ENCODE results near the gene STK39.

The STK39 gene

DNA sequence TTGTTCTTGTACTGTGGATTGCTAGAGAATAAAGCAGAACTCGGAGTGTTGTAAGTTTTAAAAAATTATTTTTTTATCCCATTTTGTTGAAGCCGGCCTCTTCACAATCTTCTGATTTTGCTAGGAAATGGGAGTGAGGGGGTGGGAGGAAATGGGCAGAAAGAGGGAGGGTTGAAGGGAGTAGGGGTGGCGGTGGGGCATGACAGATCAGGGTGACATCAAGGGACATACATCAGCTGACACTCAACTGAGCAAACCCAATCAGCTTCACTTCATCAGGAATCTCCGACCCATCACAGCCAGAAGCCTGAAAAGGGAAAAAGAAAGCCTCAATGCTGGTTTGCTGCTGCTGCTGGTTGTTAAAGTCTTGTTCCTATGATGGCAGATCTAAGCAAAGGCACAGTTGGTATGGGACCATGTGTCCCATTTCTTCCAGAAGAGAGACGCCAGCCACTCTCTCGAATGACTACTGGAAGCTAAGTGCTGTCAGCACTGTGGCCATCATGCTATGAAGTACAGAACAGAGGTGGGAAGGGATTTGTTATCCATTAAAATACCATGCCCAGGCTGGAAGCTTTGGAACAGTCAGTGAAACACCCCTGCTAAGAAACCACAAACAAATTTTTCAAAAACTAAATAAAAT is 292.0 kb downstream of the STK39 start:
- no peak for DNase-seq (ENCODE audit: low read depth)

DNA sequence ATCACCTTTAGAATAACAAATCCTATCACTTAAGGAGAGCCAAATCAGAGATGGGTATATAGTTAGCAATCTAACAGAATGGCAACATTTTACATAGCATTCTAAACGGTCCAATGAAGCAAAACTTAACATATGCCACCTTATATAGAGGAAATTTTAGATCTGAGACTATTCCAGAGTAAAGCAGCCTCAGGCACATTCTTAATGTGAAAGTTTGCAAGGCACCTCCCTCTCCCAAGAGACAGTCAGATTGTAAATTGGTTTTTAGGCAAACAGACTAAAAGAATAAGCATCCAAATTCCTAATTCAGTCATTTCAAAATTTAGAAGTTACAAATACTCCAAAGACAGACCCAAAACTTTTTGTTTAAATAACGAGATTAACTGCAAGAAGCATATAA is 292.9 kb downstream of the STK39 start:
- DNase-seq (ENCODE audit: low read depth), result no peak

DNA sequence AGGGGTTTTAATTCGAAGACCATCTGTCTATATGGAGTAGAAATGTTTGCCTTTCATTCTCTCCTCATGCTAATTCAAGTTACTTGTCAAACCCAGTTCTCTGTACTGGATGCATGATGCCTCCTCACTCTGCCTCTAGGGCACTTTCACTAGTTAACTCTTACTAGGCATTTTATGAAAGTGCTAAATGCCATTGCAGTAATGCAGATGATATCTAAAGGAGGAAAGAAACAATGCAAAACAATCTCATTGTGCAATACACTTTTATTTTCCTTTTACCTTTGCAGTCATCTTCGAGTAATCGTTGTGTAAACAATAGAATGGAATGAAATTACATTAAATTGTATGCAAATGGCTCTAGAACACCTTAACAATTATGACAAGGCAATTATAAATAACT is 293.6 kb downstream of the STK39 start:
- DNase-seq (ENCODE audit: low read depth), result no peak

DNA sequence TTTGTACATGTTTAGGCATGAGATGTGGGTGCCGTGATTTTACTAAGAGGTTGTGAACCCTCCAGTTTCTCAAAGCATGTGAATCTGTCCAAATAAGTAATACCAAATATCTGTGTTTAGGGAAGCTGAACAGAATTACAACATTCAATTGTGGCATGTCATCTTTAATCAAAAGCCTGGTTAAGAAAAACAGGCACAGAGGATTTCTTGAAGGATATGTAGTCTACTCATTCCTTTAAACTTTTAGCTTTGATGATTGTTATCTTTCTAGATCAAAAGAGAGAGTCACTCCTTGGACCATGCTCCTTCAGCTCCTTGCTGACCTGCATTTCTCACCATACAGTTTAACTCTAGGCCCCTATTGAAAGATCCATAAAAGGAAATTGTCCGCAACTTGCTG is 296.8 kb downstream of the STK39 start:
- DNase-seq (ENCODE audit: low read depth), result no peak

DNA sequence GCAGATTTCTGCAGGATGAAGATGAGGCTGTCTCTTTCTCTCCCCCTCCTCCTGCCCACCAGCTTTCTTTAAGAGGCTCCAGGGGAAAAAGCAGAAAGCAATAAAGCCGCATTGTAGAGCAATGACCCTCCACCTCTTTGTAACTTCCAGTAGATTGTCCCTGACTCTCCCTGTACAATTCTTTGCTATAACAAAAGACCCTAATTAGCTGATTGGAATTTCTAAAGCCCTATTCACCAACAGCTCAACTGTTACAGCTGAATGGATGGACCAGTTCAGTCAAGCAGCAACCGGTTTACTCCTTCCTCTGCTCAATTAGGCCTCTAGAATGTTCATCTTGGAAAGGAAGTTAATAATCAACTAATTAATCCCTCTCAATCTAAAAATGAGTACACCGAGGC is 301.0 kb downstream of the STK39 start:
- no peak for DNase-seq (ENCODE audit: low read depth)

DNA sequence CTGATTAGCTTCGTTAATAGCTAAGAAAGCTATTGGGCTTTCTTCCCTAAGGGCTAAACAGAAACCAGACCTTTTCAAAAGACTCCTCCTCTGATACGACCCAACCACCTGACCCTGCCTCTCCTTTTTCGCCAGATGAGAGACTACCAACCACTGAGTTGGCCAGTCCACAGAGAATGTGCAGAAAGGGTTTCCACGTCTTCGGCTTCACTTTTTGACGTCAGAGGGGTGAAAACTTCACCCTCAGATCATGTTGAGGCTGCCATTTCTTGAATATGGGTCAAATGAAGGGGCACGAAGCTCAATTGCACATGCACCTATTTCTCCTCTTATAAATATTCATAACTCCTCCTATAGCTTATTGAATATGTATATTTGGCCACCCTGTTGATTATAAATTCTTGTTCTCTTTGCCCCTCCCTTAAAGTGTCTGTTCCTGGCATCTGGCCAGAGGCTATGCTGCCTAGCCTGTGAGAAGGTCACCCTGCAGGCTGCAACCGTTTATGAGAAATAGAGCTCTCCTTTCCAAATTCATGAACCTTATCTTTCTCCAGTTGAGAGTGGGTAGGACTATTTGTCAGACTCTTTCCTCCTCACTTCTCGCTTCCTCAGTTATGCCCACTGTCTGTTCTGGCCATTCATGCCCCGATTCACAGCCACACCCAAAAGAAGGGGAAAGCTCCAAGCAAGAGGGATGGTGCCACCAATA is 301.6 kb downstream of the STK39 start:
- no peak for DNase-seq (ENCODE audit: low read depth)

DNA sequence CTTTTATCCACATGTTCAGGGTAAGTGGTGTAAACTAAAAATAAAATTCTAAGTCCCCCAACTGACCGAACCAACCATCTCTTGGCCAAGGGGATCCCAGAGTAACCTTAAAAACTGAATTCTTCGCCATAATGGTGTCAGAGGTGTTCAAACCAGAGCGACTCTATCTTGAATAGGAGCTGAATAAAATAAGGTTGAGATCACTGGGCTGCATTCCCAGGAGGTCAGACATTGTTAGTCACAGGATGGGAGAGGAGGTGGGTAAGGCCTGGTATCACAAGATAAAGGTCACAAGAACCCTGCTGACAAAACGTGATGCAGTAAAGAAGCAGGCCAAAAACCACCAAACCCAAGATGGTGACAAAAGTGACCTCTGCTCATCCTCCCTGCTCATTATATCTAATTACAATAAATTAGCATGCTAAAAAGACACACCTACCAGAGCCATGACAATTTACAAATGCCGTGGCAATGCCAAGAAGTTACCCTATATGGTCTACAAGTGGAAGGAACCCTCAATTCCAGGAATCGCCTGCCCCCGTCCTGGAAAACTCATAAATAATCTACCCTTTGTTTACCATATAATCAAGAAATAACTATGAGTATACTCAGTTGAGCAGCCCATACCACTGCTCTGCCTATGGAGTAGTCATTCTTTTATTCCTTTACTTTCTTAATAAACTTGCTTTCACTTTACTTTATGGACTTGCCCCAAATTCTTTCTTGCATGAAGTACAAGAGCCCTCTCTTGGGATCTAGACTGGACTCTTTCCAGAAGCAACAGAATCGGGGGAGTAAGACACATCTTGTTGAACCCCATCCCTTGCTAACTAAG is 302.4 kb downstream of the STK39 start:
- no peak for DNase-seq (ENCODE audit: low read depth)

DNA sequence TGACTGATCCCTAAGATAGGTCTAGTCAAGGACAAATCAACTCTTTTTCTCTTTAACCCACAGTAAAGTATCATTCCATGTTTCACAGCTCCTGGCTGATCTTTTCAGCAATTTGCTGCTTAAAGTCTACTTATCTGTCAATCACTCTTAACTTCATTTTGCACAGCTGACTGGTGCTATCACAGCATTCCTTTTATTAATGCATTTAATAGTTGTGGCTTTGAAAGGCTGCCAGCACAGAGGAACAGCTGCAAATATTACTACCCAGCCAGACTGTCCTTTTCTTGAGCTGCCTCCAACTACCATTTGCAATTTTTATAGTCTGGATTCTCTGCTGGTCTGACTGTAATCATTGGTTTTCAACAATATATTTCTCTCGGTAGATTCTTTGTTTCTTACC is 303.5 kb downstream of the STK39 start:
- DNase-seq (ENCODE audit: low read depth), result no peak

DNA sequence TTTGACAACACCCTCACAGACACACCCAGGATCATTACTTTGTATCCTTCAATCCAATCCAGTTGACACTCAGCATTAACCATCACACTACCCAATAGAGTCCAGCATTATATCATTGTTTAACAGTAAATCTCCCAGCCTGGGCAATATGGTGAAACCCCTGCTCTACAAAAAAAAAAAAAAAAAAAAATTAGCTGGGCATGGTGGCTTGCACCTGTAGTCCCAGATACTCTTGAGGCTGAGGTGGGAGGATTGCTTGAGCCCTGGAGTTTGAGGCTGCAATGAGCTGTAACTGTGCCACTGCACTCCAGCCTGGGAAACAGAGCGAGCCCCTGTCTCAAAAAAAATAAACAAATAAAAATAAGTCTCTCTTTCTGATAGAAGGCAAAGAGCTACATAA is 304.0 kb downstream of the STK39 start:
- no peak for DNase-seq (ENCODE audit: low read depth)

DNA sequence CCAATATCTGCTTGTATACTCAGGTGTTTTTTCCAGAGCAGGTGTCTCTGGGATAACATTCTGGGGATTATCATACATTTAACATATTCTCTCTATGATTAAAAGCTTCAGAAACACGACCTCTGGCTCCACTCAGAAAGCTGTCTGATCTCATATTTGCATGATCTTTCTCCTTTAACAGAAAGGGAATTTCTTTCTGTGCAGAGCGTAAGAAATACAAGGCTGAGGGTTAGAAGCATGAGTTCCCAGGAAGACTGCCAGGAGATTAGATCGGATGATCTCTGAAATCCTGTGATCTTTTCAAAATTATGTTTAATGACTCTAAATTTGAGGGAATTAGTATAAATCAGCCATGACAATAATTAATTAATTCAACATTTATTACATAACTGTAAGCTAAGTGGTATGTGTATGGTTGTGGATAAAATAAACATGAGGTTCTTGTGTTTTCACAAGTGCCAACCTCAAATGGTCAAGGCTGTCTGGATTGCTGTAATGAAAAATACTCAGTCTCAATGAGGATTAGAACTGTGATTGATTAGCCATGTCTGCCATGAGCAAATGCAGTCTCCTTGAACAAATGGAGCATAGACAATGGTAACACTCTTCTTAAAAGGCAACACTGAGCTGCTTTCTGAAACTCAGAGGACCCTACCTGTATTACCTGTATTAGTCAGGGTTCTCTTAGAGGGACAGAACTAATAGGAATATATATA is 304.9 kb downstream of the STK39 start:
- no peak for DNase-seq (ENCODE audit: low read depth)

DNA sequence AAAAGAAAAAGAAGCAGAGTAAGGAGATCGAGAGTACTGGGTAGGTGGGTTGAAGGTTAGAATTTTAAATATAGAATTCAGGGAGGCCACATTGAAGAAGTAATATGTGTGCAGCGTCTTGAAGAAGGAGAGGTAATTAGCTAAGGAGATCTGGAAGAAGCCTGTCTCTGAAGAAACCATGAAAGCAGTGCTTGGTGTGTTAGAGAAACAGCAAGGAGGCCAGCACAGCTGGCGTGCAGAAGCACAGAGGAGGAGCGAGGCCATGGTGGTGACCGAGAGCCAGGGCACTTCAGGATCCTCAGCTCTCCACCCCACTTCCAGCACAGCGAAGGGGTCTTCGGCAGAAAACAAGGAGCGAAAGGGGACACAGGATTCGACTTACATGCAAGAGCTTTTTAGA is 305.8 kb downstream of the STK39 start:
- DNase-seq (ENCODE audit: low read depth), result no peak

DNA sequence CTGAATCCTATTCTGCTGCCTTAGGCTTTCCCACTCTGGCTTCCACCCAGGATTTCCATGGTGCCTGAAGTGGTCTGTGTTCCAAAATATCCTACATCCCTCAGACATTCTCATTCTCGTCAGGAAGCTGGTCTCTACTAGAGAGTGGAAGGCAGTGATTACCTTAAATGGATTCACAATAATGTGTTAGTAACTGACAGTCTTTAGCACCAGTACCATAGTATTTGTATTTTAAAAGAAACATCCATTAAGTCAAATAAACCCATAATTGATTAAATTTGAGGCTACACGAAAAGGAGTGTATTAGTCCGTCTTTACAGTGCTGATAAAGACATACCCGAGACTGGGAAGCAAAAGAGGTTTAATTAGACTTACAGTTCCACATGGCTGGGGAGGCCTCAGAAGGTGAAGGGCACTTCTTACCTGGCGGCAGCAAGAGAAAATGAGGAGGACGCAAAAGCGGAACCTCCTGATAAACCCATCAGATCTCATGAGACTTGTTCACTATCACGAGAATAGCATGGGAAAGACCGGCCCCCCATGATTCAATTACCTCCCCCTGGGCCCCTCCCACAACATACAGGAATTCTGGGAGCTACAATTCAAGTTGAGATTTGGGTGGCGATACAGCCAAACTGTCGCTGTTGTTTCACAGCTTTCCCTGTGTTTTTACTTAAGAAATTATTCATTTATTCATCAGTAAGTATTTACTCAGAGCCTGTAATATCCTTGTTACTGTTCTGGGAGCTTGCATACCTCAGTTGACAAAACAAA is 306.5 kb downstream of the STK39 start:
- no peak for DNase-seq (ENCODE audit: low read depth)

DNA sequence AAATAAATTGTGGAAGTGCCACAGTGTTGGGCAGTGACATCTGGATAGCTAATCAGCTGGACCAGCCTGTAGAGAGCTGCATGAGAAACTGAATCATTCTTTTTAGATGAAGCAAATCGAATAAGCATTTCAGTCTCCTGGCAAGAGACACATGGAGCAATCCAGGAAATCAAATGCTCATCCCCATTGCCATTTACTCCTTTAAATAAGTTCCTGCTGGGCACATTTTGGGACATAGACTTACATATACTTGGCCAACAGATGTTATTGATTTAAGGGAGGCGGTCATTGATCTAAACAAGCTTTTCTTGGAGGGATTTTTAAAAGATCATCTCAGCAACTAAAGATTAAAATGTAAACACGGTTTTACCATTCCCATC is 307.1 kb downstream of the STK39 start:
- no peak for DNase-seq (ENCODE audit: low read depth)

DNA sequence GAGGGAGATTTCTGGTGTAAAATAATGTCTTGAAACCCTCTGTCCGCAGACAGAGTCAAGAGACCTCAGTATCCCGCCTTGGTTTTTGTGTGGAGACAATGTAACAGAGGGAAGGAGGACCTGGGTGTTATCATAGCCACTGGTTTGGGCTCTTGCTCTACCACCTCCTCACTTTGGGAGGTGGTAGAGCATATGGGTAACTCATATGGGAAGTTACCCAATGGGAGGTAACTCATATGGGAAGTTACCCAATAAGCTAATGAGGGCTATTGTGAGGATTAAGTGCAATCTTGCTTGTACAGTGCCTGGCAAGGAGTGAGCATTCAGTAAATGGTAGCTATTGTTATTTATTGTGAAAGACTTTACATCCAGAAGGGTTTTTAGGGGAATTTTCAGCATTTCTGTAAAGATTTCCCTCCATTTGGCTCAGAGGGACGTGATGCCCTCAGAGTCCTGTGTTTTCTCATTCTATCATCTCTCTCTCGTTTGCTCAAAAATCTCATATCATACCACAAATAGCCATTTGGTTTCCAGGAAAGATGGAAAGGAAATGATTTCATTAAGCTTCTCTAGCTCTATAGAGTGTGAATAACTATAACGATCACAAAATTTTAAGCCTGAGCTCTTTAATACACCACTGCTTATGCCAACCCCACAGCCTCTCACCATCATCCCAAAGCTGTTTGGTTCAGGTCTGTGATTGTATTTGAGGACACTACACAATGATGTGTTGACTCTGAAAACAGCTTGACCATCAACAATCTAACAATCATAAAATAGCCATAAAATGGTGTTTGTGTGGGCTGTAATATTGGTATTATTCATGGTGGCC is 307.7 kb downstream of the STK39 start:
- DNase-seq (ENCODE audit: low read depth), result no peak

DNA sequence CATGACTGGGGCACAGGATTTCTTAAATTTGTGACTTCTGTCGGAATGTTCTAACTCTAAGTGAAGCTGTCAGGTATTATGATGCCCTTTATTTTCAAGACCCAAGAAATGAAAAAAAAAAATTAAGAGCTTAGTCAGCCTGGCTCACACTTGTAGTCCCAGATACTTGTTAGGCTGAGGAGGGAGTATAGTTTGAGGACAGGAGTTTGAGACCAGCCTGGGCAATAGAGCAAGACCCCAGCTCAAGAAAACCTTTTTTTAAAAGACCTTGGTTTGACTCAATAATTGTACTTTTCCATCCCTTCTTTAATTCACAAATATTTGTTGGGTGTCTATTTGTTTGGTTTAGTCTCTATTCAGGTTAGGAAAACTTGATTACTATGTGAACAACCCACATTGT is 310.0 kb downstream of the STK39 start:
- no peak for DNase-seq (ENCODE audit: low read depth)

DNA sequence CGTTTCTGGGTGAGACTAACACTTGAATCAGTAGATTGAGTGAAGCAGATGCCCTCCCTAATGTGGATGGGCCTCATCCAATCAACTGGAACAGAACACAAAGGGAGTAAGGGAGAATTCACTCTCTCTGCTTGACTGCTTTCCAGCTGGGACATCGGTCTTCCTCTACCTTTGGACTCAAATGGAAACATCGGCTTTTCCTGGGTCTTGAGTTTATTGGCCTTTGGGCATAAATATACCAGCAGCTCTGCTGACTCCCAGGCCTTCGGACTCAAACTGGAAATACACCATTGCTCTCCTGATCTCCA is 311.6 kb downstream of the STK39 start:
- no peak for DNase-seq (ENCODE audit: low read depth)

DNA sequence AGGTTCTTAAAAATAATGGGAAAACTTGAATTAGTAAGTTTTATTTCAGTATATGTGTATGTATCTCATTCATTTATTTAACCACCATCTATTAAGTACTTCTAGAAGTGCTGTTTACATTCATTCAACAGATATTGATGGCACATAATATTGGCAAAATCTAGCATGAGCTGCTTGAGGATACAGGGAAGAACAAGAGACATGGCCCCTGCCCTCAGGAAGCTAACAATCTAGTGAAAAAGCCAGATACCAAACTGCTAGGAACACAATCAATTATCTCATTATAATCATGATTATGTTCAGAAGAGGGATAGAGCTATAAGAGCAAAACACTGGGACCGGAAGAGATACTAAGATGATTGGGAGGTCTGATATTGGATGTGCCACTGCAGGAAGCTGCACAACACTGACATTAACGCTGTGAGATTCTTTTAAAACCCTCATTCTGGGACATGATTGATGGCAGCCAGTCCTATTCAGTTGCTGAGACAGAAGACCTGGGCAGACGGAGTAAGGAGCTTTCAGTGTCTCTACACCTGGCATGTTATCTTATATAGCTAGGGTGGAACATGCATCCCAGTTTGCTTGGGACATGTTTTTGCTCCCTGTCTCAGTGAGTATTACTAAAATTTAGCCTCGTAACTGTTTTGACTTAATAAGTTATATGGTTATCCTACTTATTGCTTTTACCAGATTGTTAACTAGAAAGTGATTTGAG is 314.1 kb downstream of the STK39 start:
- no peak for DNase-seq (ENCODE audit: low read depth)

DNA sequence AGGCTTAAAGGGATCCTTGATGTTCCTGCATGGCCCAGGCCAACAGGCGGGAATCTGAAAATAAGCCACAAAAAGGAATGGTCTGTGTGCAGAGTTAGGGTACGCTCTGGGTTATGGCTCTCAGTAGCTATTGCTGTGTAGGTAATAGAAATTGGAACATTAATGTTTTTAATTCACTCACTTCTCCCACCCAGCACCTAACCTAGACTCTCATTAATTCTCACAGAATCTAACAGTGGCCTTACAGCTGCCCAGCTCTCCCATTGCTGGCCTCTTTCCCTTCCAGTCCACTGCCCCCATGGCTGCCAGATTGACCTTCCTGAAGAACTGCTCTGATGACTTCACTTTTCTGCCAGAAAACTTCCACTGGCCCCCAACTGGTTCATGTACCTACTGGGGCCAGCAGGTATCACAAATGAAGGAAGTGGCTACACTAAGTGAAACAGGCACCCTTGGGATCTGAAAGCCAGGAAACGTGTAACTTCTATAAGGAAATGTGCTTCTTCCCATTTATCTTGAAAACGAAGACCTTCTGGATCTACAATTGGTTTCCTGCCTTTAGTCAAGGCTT is 315.2 kb downstream of the STK39 start:
- no peak for DNase-seq (ENCODE audit: low read depth)

DNA sequence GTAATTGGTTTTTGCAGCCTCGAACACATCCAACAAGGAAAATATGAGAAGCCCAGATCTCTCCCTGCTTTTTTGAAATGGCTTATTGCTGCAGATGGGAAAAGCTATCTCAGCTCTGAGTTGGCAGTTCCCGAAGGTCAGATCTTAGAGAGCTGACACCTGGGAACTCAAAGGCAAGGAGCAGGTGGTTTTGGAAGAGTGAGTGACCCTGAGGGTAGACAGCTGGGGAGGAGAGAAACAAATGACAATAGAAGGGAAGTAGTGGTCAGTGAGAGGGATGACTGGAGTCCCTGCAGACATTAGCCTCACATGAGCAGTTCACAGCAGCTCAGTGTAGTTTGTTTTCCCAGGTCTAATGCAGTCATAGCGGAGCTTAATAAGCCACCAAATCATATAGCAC is 317.9 kb downstream of the STK39 start:
- DNase-seq (ENCODE audit: low read depth), result no peak

DNA sequence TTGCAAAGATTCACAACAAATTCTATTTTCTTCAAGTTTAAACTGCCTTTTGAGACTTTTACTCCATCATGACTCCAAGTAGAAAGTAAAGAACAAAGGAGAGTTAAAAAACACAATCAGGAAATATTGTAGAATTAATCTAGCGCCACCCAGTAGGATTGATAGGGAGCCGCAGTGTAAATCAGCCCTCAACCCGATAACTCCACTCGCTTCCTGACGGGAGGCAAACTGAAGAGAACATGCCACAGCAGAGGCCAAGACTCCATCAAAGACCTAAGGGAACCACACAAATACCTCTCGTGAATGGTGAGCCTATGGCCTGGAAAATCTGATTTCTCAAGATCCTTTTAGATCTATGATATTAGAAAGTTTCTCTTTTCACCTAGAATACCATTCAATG is 319.0 kb downstream of the STK39 start:
- no peak for DNase-seq (ENCODE audit: low read depth)

Measured in fibroblast of the conjunctiva (primary cell).